Measurements from ENCODE around the gene GALNT9.

DNA sequence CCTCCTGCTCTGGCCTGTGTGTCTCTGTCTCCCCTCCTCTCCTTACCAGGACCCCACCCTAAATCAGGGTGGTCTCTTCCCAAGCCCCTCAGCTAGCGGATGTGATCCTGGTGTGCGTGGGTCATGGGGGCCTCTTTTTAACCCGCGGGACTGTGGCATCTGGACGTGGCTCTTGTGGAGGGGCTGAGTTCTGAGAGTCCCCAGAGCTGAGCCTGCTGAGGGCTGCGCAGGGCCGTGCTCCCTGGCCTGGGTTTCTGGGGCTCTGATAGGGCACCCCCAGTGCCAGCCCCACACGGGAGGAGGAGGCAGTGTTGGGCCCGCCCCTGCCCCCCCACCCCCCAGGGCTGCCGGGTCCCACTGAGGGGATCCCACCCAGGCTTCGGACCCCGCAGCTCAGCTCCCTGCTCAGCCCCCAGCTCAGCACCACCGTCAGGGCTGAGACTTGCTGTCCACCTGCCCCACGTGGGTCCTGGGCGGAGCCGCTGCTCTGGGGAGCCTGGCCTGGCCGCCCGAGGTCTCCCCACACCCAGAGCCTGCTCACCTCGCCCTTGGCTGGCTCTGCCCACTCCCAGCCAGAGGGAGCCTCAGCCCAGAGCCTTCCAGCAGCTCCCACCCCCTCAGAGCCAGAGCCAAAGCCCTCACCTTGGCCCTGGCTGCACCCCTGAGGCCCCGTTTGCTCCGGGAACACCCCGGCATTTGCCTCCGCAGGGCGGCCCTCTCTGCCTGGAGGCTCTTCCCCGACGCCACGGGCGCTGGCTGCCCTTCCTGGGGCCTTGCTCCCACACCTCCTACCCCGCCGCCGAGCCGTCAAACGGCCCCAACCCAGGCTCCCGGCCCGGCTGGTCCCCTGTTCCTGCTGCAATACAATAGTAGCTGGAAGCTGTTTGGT lies 153.6 kb downstream of the GALNT9 start:
- TF ChIP-seq CTCF (IDR thresholded peaks at IDR 0.05 in 8 of 11, conservative IDR thresholded peaks at IDR 0.05 in 3 of 11) (no peak), POLR2AphosphoS5 (IDR thresholded peaks at IDR 0.05) (no peak)
